Pancreas (tissue), 10 donors: ENCODE results near the gene BAG5. TPM values are rescaled to one million over a fixed set of nuclear protein-coding genes. Genes with fewer than 3 reads are reported as not detected.
A peak's percentile ranks its signal among the peaks of the same experiment; 100 is the strongest.

Source experiments
- ATAC-seq, 4 donors: fragments of 200-7000 bp; cut with Tn5 transposase; one replicate each; pipeline versions ENCODE4 v1.8.0 to v1.9.1; 2020; ENCODE audit warnings: mild to moderate bottlenecking in 4 of 4, moderate library complexity in 4 of 4
- DNase-seq, 6 donors: peaks; one replicate each; pipeline ENCODE4 v3.0.0-alpha.2; 2020
- FAIRE-seq: peaks from 2 replicates; lab custom pipeline; 2012; peaks lifted over from hg19 to GRCh38; lab: Jason Lieb, UNC
- H3K27ac ChIP-seq, 4 donors: fragments of 200-600 bp; sonication (generic); 1 replicate in 3 of 4; 2 replicates in 1 of 4; pipeline versions ENCODE4 v1.5.0 to v1.8.0; 2020
- H3K27me3 ChIP-seq, 4 donors: fragments of 200-600 bp; one replicate each; pipeline ENCODE4 v1.8.0; 2021
- H3K36me3 ChIP-seq, 3 donors: fragments of 200-600 bp; sonication (generic) in 1 of 3; one replicate each; pipeline versions ENCODE4 v1.5.0 to v1.8.0; 2020 to 2021
- H3K4me1 ChIP-seq, 3 donors: fragments of 200-600 bp; one replicate each; pipeline ENCODE4 v1.8.0; 2021
- H3K4me3 ChIP-seq, 4 donors: fragments of 200-600 bp; sonication (generic) in 2 of 4; one replicate each; pipeline versions ENCODE4 v1.5.0 to v1.8.0; 2020 to 2021
- H3K9me3 ChIP-seq, 4 donors: fragments of 200-600 bp; one replicate each; pipeline ENCODE4 v1.8.0; 2021
- WGBS, 2 donors: extraction: QIAGEN DNeasy Blood & Tissue Kit; methylation state at CpG; one replicate each; pipeline ENCODE4 v1.1.7; 2013; 5-methylcytosine and 5-hydroxymethylcytosine counted together
- intact Hi-C, 3 donors: fragments of 100-400 bp; cut with DNase I; formaldehyde crosslinking; loops; one replicate each; pipeline versions ENCODE4 v1.11.1 to v1.14.2; 2022
- polyA plus RNA-seq, 2 donors: library from polyadenylated mRNA; stranded (reverse); fragments of 200-250 nt; gene quantifications; one replicate each; pipeline ENCODE4 v1.2.3, GENCODE V29; 2013
- total RNA-seq, 6 donors: library from RNA; stranded (reverse); fragmentation: NEBNext Ultra II Directional in 4 of 6; extraction: Animal tissue kit (Norgen Biotek cat#: 25700) in 4 of 6; gene quantifications; one replicate each; pipeline versions ENCODE4 v1.2.1 to v1.2.4, GENCODE V29; 2021 to 2023
- TF ChIP-seq, protein P1 (sequence below), 4 donors: fragments of 200-600 bp; sonication (generic) in 3 of 4; IDR thresholded peaks; one replicate each; pipeline versions ENCODE4 v1.5.0 to v1.8.0; 2021; ENCODE audit warnings: antibody characterized with exemption in 4 of 4
- donor health status: healthy with polysubstance abuse.
- donor health status: DM: no; HTN: no; CAD: no; lungs with moderate emphysema.
- donor health status: DM: no; HTN: no; CAD: no.
- donor health status: control.
- donor health status: control.
- donor health status: Bipolar disorder and iron deficiency.
- donor health status: DM: yes; HTN: yes; CAD: no.
- donor health status: DM: no; HTN: no; CAD: no.
- donor health status: DM: no; HTN: no; CAD: no.
- donor health status: DM: yes; HTN: yes; CAD: no.

BAG5 gene
- total and polyA plus RNA-seq, 8 donors, result 3.6 to 13.4 (median 8.8) TPM

DNA sequence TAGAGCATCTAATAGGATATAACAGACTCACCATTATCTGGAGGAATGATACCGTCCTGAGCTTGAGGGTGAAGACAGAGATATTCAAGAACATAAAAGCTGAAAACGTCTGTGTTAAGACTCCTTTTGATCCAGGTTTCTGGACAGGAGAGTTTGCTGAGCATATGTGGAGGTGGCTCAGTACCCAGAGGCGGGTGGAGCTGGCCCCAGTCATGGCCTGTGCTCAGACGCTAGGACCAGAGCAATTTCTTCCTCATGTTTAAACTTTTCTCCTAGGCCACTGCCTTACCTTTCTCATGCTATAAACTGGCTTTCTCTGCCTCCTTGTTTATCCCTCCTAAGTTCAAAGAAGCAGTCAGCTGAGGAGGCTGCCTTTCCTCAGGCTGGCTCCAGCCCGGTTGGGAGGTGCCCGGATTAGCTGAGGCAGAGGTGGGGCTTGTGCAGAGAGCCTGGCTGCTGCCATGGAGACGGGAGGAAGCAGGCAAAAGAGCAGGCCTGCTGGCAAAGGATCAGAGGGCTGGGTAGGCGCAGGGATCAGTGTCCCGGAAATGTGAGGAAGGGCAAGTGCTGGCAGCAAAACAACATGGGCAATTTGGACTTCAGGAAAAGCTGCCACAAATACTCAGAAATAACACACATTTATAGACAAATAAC, 14.0 kb upstream of the BAG5 start:
- 45 to 51% methylated on average over 9 of the region's 9 CpGs for WGBS, 2 donors
- intact Hi-C loops, result no loop called here
- ATAC-seq (peak; percentile 78 to 97 (median 93)), DNase-seq (peak; percentile 69 to 86 (median 73)), FAIRE-seq (peak; percentile 79)
- Histone ChIP-seq H3K9me3 (no peaks in the 10 kb centered on the region), H3K36me3 (peaks cover 0 to 10% (median 0%) of the 10 kb centered on the region in 3 donors), H3K4me3 (no peak overlapping the region), H3K4me1 (no peaks in the 10 kb centered on the region), H3K27ac (peak overlapping the region in 2 of 4 donors; percentile 9 to 50), H3K27me3 (no peaks in the 10 kb centered on the region)
- TF ChIP-seq, protein P1, sequence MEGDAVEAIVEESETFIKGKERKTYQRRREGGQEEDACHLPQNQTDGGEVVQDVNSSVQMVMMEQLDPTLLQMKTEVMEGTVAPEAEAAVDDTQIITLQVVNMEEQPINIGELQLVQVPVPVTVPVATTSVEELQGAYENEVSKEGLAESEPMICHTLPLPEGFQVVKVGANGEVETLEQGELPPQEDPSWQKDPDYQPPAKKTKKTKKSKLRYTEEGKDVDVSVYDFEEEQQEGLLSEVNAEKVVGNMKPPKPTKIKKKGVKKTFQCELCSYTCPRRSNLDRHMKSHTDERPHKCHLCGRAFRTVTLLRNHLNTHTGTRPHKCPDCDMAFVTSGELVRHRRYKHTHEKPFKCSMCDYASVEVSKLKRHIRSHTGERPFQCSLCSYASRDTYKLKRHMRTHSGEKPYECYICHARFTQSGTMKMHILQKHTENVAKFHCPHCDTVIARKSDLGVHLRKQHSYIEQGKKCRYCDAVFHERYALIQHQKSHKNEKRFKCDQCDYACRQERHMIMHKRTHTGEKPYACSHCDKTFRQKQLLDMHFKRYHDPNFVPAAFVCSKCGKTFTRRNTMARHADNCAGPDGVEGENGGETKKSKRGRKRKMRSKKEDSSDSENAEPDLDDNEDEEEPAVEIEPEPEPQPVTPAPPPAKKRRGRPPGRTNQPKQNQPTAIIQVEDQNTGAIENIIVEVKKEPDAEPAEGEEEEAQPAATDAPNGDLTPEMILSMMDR (IDR thresholded peaks at IDR 0.05), result no peak

DNA sequence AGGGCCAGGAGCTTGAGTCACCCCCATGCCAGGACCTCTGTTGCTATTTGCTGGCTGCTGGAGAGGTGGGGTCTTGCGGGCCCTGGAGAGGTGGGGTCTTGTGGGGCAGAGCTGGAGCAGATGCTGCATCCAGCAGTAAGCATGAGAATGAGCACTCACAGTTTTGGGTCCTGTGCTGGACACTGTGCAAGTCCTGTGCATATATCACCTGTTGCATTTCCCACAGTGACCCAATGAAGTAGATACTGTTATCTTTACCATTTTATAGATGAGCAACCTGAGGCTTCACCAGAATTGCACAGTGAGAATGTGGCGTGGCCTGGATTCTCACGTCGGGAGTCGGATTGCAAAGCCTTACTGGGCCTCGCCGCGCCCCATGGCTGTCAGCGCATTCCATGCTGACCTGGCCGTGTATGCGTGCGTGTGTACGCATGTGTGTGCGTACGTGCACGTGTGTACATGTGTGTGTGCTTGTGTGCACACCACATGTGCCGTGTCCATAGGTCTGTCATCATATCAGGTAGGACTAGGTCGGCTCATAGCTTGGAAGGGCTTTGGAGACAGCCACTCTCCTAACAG, 12.3 kb upstream of the BAG5 start:
- DNase-seq, result peak in 1 of 6 donors; percentile 33
- no peaks in the 10 kb centered on the region for H3K27me3 ChIP-seq
- no peaks in the 10 kb centered on the region for H3K4me1 ChIP-seq
- WGBS, 2 donors, result 88 to 96% methylated on average over 18 of the region's 18 CpGs
- TF ChIP-seq, protein P1 (IDR thresholded peaks at IDR 0.05), result no peak
- ATAC-seq, result no peak
- no peaks in the 10 kb centered on the region for H3K9me3 ChIP-seq
- peaks cover 0 to 8% (median 0%) of the 10 kb centered on the region in 3 donors for H3K36me3 ChIP-seq
- intact Hi-C loops, result no loop called here
- no peak overlapping the region for H3K4me3 ChIP-seq
- H3K27ac ChIP-seq, result no peak overlapping the region
- no peak for FAIRE-seq

DNA sequence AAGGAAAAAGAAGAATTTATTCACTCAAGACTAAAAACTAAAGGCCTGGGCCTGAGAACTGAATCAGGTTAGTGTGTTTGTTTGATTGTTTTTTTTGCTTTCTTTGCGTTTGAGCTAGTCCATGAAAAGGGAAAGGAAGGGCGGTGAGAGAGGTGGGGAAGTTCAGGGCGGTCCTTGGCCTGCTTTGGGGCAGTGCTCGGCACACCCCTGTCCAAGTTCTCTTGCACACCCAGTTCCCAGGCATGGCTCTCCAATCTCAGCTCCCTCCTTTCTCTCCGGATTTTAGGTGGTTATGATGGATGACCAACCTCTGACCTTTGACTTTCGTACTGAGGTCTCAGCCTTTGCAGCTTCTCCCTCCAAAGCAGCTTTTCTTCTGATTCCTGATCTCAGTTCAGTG, 11.6 kb upstream of the BAG5 start:
- Histone ChIP-seq H3K4me3 (no peak overlapping the region), H3K36me3 (peaks cover 0 to 8% (median 0%) of the 10 kb centered on the region in 3 donors), H3K4me1 (no peaks in the 10 kb centered on the region), H3K9me3 (no peaks in the 10 kb centered on the region), H3K27me3 (no peaks in the 10 kb centered on the region), H3K27ac (no peak overlapping the region)
- TF ChIP-seq, protein P1 (IDR thresholded peaks at IDR 0.05), result no peak
- FAIRE-seq (no peak), ATAC-seq (no peak), DNase-seq (peak in 1 of 6 donors; percentile 2)
- intact Hi-C loops, result no loop called here
- WGBS, 2 donors, result 72 to 77% methylated on average over 6 of the region's 6 CpGs

DNA sequence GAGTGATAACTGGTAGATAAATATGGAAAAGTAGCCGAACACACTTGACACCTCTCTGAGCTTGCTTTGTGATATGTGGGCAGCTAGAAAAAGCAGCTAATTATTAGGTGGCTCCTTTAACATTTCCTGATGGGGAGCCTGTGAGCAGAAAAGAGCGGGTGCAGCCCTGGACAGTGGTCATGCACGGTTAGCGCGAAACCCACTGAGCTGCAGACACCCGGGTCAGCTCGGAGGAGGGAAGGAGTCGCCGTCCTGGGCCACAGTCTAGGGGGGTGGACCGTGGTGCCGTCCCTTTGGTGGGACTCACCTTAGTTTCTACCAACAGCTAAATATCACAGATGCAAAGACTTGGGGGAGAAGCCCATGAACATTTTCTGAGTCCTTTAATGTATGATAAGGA, 7.0 kb upstream of the BAG5 start:
- WGBS, 2 donors, result 74 to 77% methylated on average over 11 of the region's 11 CpGs
- DNase-seq (peak in 1 of 6 donors; percentile 19), ATAC-seq (no peak), FAIRE-seq (no peak)
- Histone ChIP-seq H3K4me3 (no peak overlapping the region), H3K9me3 (no peaks in the 10 kb centered on the region), H3K27ac (no peak overlapping the region), H3K27me3 (no peaks in the 10 kb centered on the region), H3K4me1 (peaks cover 0 to 4% (median 2%) of the 10 kb centered on the region in 3 donors), H3K36me3 (peaks cover 0 to 8% (median 0%) of the 10 kb centered on the region in 3 donors)
- intact Hi-C loops, result loop anchor here in 1 of 3 donors (10.0 kb wide), 1 partner anchor 345 kb away; no protein-coding TSS in a partner anchor
- TF ChIP-seq, protein P1 (IDR thresholded peaks at IDR 0.05), result no peak
